CD4-positive, alpha-beta T cell treated with Interleukin-10 for 1 hour (primary cell): ENCODE data around the gene GRIN2D.

Experiments used
- DNase-seq: peaks from one replicate; pipeline ENCODE4 v3.0.0-alpha.2; 2020

GRIN2D gene

GRCh38 chr19:48443256-48443655, 49.8 kb downstream of the GRIN2D start:
- DNase-seq: peak; percentile 17
